Measurements from ENCODE around the gene ARNT2.

ARNT2 gene

DNA sequence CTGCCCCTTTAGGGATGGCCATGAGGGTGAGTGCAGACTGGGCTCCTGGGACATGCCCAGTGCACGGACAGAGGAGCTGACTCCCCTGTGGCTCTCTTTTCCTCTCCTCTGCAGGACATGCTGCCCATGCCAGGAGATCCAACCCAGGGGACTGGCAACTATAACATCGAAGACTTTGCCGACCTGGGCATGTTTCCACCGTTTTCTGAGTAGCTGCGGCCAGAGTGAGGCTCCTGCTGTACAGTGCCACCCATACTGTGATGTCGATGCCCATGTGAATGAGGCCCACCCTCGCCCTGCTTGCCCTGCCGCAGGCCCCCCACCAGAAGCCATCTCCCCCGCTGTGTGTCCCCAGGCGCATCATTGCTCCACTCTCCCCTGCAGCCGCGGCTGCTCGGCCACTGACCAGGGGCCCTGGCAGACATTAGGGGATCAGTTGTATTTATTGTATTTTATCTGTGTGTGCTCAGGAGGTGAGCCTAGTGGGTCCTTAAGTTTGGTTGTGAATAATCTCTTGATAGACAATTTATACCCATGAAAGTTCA lies 189.4 kb downstream of the ARNT2 start:
- TF ChIP-seq, protein P1, sequence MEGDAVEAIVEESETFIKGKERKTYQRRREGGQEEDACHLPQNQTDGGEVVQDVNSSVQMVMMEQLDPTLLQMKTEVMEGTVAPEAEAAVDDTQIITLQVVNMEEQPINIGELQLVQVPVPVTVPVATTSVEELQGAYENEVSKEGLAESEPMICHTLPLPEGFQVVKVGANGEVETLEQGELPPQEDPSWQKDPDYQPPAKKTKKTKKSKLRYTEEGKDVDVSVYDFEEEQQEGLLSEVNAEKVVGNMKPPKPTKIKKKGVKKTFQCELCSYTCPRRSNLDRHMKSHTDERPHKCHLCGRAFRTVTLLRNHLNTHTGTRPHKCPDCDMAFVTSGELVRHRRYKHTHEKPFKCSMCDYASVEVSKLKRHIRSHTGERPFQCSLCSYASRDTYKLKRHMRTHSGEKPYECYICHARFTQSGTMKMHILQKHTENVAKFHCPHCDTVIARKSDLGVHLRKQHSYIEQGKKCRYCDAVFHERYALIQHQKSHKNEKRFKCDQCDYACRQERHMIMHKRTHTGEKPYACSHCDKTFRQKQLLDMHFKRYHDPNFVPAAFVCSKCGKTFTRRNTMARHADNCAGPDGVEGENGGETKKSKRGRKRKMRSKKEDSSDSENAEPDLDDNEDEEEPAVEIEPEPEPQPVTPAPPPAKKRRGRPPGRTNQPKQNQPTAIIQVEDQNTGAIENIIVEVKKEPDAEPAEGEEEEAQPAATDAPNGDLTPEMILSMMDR (IDR thresholded peaks at IDR 0.05; ENCODE audit: low read depth, low read length) = no peak
- H3K4me3 ChIP-seq (ENCODE audit: low read depth, low read length) = no peak overlapping the region

DNA sequence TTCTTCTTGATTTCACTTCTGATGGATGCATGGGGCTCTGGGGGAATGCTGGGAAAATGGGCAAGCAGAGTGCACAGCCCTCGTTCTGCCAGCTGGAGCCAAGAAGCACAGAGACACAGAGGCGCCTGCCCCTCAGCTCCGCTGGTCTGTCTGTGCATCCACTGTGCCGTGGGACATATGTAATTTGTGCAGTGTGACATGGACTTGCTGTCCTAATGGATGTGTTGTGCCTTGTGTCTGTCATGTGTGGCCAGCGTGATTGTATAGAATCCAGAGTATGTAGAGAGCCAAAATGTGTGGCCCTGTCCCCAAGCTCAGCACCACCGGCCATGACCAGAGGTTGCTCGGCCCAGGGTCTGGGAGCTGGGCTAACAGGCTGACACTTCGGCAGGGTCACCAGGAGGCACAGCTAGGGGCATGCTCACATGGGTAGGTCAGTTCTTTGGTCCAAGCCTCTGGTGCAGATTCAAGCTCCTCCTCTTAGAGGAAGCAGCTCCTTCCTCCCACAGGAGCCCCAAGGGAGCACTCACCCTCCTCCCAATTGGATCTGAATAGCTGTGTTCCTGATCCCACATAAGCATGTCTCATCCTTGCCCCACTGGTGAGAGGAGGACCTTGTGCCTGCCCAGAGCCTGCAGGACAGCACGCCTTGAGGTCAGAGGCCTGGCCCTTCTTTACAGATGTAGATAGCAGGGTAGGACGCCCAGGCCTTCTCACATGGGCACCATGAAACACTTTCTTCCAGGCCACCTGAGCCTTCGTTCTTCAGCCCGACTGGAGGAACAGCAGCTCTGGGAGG lies 190.1 kb downstream of the ARNT2 start:
- TF ChIP-seq, protein P1 (IDR thresholded peaks at IDR 0.05; ENCODE audit: low read depth, low read length) = no peak

DNA sequence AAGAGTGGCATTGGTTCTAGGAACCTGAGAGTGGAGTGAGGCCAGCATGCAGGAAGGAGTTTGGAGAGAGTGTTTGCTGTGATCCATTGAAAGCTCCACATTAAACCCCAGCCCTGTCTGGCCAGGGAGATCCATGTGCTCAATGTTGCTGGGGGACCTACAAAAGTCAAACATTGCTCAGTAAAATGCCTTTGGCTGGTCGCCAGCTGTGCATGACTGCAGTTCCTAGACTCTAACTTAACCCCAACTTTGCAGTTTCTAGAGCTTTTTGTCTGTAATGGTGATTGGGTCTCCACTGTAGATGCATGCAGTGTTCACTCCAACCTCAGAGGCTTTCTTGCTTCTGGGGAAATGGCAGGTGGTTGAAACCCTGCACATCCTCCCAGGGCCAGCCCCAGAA lies 191.2 kb downstream of the ARNT2 start:
- no peak overlapping the region for H3K4me3 ChIP-seq (ENCODE audit: low read depth, low read length)
- TF ChIP-seq, protein P1 (IDR thresholded peaks at IDR 0.05; ENCODE audit: low read depth, low read length) = no peak

More for the DNA sequence above, 190.1 kb downstream of the ARNT2 start:
- H3K4me3 ChIP-seq (ENCODE audit: low read depth, low read length) = no peak overlapping the region

DNA sequence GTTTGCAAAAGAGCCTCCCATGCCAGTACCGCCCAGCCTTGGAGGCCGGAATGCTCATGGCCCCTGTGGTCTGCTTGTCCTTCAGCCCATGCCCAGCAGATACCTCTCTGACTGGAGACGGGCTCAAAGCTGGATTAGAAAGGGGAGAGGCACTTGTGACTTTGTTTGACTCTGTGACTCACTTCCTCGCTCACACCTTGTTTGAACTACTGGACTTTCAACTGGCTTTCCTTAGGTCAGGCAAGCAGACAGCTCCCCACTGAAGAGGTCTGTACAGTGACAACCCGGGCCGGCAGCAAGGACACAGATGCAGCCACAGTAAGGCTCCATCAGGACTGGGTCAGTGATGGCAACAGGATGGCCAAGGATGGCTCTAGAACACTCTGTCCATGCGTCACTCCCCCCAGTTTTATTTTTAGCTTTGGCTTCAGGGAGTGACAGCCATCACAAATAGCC lies 192.4 kb downstream of the ARNT2 start:
- TF ChIP-seq, protein P1 (IDR thresholded peaks at IDR 0.05; ENCODE audit: low read depth, low read length) = no peak
- no peak overlapping the region for H3K4me3 ChIP-seq (ENCODE audit: low read depth, low read length)

DNA sequence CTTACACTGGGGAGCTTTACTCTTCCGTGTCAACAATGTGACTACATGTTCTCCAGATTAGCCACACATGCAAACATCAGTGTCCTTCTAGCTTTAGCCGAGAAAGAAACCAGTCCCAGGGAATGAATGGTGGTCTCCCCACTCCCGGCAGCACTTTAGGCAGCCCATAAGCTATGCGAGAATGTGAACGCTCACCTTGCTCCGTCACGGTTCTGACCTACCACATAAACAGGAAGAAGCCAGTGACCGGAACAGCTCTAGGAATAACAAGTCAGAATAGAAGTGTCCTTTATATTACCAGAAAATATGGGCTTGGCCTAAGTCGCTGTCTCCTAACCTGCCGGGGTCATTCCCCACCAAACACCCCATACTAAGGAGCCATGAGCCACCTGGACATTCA lies 192.9 kb downstream of the ARNT2 start:
- H3K4me3 ChIP-seq (ENCODE audit: low read depth, low read length) = no peak overlapping the region
- TF ChIP-seq, protein P1 (IDR thresholded peaks at IDR 0.05; ENCODE audit: low read depth, low read length) = no peak

DNA sequence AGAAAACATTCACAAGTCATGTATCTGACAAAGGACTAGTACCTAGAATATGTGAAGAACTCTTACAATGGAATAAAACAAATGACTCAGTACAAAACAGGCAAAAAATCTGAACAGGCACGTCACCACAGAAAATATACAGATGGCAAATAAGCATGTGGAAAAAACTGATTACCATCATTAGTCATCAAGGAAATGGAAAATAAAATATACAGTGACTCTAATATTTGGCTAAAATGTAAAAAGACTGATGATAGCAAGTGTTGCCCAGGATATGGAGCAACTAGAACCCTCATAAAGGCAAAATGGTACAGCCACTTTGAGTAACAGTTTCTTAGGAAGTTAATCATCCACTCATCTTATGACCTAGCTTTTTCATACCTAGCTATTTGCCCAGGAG lies 195.2 kb downstream of the ARNT2 start:
- TF ChIP-seq, protein P1 (IDR thresholded peaks at IDR 0.05; ENCODE audit: low read depth, low read length) = no peak
- H3K4me3 ChIP-seq (ENCODE audit: low read depth, low read length) = no peak overlapping the region

DNA sequence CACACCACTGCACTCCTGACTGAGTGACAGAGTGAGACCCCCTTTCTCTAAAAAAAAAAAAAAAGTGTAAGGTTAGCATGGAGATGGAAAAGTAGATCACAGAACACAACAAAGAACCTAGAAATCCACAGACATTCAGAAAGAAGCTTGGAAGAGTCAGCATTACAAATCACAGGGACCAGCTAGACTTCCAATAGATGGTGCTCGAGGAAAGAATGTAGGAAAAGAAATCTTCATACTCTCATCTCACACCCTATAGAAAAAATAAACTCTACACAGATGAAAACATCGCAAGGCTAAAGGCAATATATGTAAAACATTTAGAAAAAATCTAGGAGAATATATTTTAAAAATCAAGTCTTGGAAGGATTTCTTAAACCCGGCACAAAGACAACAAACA lies 196.4 kb downstream of the ARNT2 start:
- TF ChIP-seq, protein P1 (IDR thresholded peaks at IDR 0.05; ENCODE audit: low read depth, low read length) = no peak
- H3K4me3 ChIP-seq (ENCODE audit: low read depth, low read length) = no peak overlapping the region
